ENCODE results near the gene MMD.

MMD gene

GRCh38 chr17:55354010-55354409 is 67.6 kb downstream of the MMD start:
- no peak for DNase-seq (ENCODE audit: low read depth, low spot score)

GRCh38 chr17:55351226-55351625 is 70.4 kb downstream of the MMD start:
- DNase-seq (ENCODE audit: low read depth, low spot score): no peak

GRCh38 chr17:55350825-55351205 is 70.8 kb downstream of the MMD start:
- peak; percentile 32 for DNase-seq (ENCODE audit: low read depth, low spot score)

- DNase-seq (ENCODE audit: low read depth, low spot score): peak; percentile 55
These were observed 72.8 kb downstream of the MMD start for GRCh38 chr17:55348749-55349354.

GRCh38 chr17:55347341-55347740 is 74.3 kb downstream of the MMD start:
- no peak for DNase-seq (ENCODE audit: low read depth, low spot score)

GRCh38 chr17:55346658-55347057 is 75.0 kb downstream of the MMD start:
- no peak for DNase-seq (ENCODE audit: low read depth, low spot score)

GRCh38 chr17:55345132-55345531 is 76.5 kb downstream of the MMD start:
- DNase-seq (ENCODE audit: low read depth, low spot score): no peak

- DNase-seq (ENCODE audit: low read depth, low spot score): no peak
These were observed 77.1 kb downstream of the MMD start for GRCh38 chr17:55344514-55344997.

GRCh38 chr17:55343900-55344513 is 77.6 kb downstream of the MMD start:
- no peak for DNase-seq (ENCODE audit: low read depth, low spot score)

- DNase-seq (ENCODE audit: low read depth, low spot score): no peak
These were observed 78.6 kb downstream of the MMD start for GRCh38 chr17:55342800-55343585.
